ENCODE data around the gene RPS6KA2.
"Not testable (repeated sequence)": the region's sequence is repeated elsewhere in the genome, so short reads cannot be mapped to it uniquely, and the experiment has no call there.

RPS6KA2 gene

GRCh38 chr6:166388290-166389004 lies 238.6 kb downstream of the RPS6KA2 start:
- Mint-ChIP-seq H3K27me3 (no peaks in the 10 kb centered on the region), H3K36me3 (no peaks in the 10 kb centered on the region), H3K4me1 (peaks cover 9% of the 10 kb centered on the region), H3K4me3 (no peak overlapping the region), H3K27ac (no peak overlapping the region), H3K9me3 (no peaks in the 10 kb centered on the region)

DNA sequence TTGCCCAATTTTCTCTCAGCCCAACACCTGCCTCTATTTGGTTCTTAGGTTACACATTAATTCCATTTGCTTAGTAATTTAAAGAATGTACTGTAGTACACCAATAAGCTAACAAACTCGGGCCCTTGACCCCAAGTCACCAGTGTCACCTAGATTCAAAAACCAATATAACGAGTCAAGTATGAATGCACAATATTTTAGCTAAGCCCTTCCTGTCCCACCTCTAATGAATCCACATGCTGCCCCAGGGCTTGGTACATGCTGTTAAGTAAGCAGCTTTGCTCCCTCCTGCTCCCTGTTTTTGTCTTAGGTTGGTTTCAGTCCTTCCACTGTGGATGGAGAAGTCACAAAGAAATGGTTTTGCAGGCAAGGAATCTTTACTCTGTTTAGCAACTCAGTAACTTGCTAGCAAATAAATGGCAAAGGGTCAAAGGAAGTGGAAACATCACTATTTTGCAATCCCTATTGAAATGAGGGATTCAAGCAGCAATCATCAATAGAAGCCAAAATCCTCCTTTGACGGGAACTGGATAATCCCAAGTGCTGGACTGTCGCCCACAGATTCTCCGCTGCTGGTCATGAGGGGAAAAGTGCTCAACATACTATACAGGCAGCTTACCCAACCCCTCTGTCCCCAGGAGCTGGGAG lies 239.3 kb downstream of the RPS6KA2 start:
- Mint-ChIP-seq H3K9me3 (no peaks in the 10 kb centered on the region), H3K27ac (no peak overlapping the region), H3K4me1 (peaks cover 10% of the 10 kb centered on the region), H3K36me3 (no peaks in the 10 kb centered on the region), H3K4me3 (no peak overlapping the region), H3K27me3 (no peaks in the 10 kb centered on the region)

DNA sequence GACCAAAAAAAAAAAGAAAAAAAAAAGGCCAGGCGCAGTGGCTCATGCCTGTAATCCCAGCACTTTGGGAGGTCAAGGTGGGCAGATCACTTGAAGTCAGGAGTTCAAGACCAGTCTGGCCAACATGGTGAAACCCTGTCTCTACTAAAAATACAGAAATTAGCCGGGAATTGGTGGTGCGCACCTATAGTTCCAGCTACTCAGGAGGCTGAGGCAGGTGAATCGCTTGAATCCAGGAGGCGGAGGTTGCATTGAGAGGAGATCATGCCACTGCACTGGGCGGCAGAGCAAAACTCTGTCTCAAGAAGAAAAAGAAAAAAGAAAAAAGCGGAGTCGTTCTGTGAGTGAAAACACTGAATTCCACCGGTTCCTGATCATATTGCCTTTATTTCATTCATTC lies 240.0 kb downstream of the RPS6KA2 start:
- H3K4me1 Mint-ChIP-seq, H3K4me3 Mint-ChIP-seq, H3K9me3 Mint-ChIP-seq, H3K27me3 Mint-ChIP-seq, H3K36me3 Mint-ChIP-seq, H3K27ac Mint-ChIP-seq: not testable (repeated sequence)

DNA sequence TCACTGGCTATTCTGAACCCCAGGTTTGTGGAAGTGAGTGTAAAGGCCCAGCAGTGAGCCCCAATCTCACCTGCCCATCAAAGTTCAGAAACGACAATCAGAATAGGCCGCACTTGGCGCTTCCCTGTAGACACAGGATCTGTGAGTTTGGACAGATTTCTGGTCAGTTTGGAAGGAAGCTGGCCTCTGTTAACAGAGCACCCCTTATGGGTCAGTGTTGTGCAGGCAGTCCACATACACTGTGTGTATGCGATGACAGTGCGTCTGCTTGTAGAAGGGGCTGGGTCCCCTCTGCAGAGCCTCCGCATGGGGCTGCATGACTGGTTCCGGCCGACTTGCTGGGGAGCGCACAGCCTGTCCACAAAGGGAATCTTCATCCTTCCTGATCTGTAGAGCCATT lies 240.9 kb downstream of the RPS6KA2 start:
- H3K4me3 Mint-ChIP-seq, result no peak overlapping the region

GRCh38 chr6:166383802-166384363 lies 243.2 kb downstream of the RPS6KA2 start:
- peak overlapping the region; percentile 68 for H3K27ac Mint-ChIP-seq

More for the DNA sequence above, 240.9 kb downstream of the RPS6KA2 start:
- H3K27ac Mint-ChIP-seq, result no peak overlapping the region
- no peaks in the 10 kb centered on the region for H3K9me3 Mint-ChIP-seq
- no peaks in the 10 kb centered on the region for H3K27me3 Mint-ChIP-seq
- H3K4me1 Mint-ChIP-seq, result peaks cover 15% of the 10 kb centered on the region
- no peaks in the 10 kb centered on the region for H3K36me3 Mint-ChIP-seq

GRCh38 chr6:166382933-166383801 lies 243.9 kb downstream of the RPS6KA2 start, which contains the start of gene MPC1:
Gene MPC1, minus strand, starts transcription at chr6:166382940. Its CDS starts 64 bp downstream, at chr6:166382876.
- Mint-ChIP-seq H3K27ac (peak within 1 kb of the TSS; percentile 68), H3K4me3 (peak within 1 kb of the TSS; percentile 93), H3K27me3 (no peaks in the 10 kb centered on the region)

More at GRCh38 chr6:166383802-166384363, 243.2 kb downstream of the RPS6KA2 start:
- not testable (repeated sequence) for H3K36me3 Mint-ChIP-seq, H3K9me3 Mint-ChIP-seq, H3K27me3 Mint-ChIP-seq
- H3K4me3 Mint-ChIP-seq, result peak overlapping the region; percentile 88
- peaks cover 17% of the 10 kb centered on the region for H3K4me1 Mint-ChIP-seq

DNA sequence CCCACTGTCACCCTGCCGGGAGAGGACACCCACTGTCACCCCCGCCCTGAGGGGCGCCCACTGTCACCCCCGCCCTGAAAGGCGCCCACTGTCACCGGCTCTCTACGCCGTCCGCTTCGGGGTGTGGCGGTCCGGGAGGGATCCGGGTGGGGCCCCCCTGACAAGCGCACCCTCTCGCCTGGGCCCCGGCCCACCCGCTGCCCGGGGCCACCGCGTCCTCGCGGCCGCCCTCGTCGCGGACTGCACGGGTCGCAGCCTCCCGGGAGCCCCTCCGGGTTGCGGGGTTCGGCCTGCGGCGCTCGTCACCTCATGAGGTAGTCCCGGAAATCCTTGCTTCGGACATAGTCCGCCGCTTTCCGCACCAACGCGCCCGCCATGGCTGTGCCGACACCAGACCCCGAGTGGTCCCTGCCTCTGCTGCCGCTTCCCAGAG lies 244.5 kb downstream of the RPS6KA2 start:
- Mint-ChIP-seq H3K27me3 (no peaks in the 10 kb centered on the region), H3K36me3 (no peaks in the 10 kb centered on the region), H3K27ac (no peak overlapping the region), H3K4me1 (peaks cover 17% of the 10 kb centered on the region), H3K4me3 (peak overlapping the region; percentile 93), H3K9me3 (no peaks in the 10 kb centered on the region)

More at GRCh38 chr6:166382933-166383801, 243.9 kb downstream of the RPS6KA2 start, which contains the start of gene MPC1:
- Mint-ChIP-seq H3K9me3 (no peaks in the 10 kb centered on the region), H3K36me3 (no peaks in the 10 kb centered on the region), H3K4me1 (peaks cover 17% of the 10 kb centered on the region)

- Mint-ChIP-seq H3K9me3 (no peaks in the 10 kb centered on the region), H3K27me3 (no peaks in the 10 kb centered on the region), H3K4me1 (peaks cover 17% of the 10 kb centered on the region), H3K27ac (peak overlapping the region; percentile 21), H3K4me3 (peak overlapping the region; percentile 93), H3K36me3 (no peaks in the 10 kb centered on the region)
Measured at GRCh38 chr6:166381733-166382499, 245.1 kb downstream of the RPS6KA2 start.

- H3K27me3 Mint-ChIP-seq, result no peaks in the 10 kb centered on the region
- no peaks in the 10 kb centered on the region for H3K9me3 Mint-ChIP-seq
- no peaks in the 10 kb centered on the region for H3K36me3 Mint-ChIP-seq
- peaks cover 17% of the 10 kb centered on the region for H3K4me1 Mint-ChIP-seq
- H3K27ac Mint-ChIP-seq, result peak overlapping the region; percentile 21
- peak overlapping the region; percentile 93 for H3K4me3 Mint-ChIP-seq
Measured at GRCh38 chr6:166381381-166381732, 245.7 kb downstream of the RPS6KA2 start.

GRCh38 chr6:166379800-166380199 lies 247.3 kb downstream of the RPS6KA2 start:
- H3K4me1 Mint-ChIP-seq, result peaks cover 17% of the 10 kb centered on the region
- no peak overlapping the region for H3K27ac Mint-ChIP-seq

DNA sequence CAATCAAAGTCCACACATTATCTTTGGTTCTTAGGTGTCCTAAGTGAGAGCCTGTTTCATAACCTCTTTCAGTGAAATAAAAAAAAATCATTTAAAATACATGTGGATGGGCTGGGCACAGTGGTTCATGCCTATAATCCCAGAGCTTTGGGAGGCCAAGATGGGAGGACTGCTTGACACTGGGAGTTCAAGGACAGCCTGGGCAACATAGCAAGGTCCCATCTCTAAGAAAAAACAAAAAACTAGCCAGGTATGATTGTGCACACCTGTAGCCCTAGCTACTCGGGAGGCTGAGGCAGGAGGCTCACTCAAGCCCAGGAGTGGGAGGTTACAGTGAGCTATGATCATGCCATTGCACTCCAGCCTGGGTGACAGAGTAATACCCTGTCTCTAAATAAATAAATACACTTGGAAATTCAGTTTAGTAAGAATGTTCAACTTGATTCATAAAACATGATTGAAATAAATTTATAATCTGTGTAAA lies 247.9 kb downstream of the RPS6KA2 start:
- H3K9me3 Mint-ChIP-seq, result no peaks in the 10 kb centered on the region
- H3K27me3 Mint-ChIP-seq, result no peaks in the 10 kb centered on the region
- H3K4me3 Mint-ChIP-seq, result no peak overlapping the region
- peaks cover 2% of the 10 kb centered on the region for H3K36me3 Mint-ChIP-seq
- peaks cover 13% of the 10 kb centered on the region for H3K4me1 Mint-ChIP-seq
- H3K27ac Mint-ChIP-seq, result no peak overlapping the region

More at GRCh38 chr6:166379800-166380199, 247.3 kb downstream of the RPS6KA2 start:
- H3K27me3 Mint-ChIP-seq, result no peaks in the 10 kb centered on the region
- H3K9me3 Mint-ChIP-seq, result no peaks in the 10 kb centered on the region
- no peak overlapping the region for H3K4me3 Mint-ChIP-seq
- H3K36me3 Mint-ChIP-seq, result no peaks in the 10 kb centered on the region

GRCh38 chr6:166377721-166378120 lies 249.3 kb downstream of the RPS6KA2 start:
- H3K9me3 Mint-ChIP-seq, result no peaks in the 10 kb centered on the region
- H3K27me3 Mint-ChIP-seq, result no peaks in the 10 kb centered on the region
- H3K27ac Mint-ChIP-seq, result no peak overlapping the region
- no peak overlapping the region for H3K4me3 Mint-ChIP-seq
- peaks cover 7% of the 10 kb centered on the region for H3K4me1 Mint-ChIP-seq
- H3K36me3 Mint-ChIP-seq, result peaks cover 2% of the 10 kb centered on the region

GRCh38 chr6:166375013-166375412 lies 252.0 kb downstream of the RPS6KA2 start:
- Mint-ChIP-seq H3K27ac (no peak overlapping the region), H3K27me3 (no peaks in the 10 kb centered on the region)

GRCh38 chr6:166370489-166370888 lies 256.6 kb downstream of the RPS6KA2 start:
- no peak overlapping the region for H3K27ac Mint-ChIP-seq

More at GRCh38 chr6:166375013-166375412, 252.0 kb downstream of the RPS6KA2 start:
- Mint-ChIP-seq H3K4me1 (peaks cover under 1% of the 10 kb centered on the region), H3K9me3 (no peaks in the 10 kb centered on the region), H3K36me3 (peaks cover 2% of the 10 kb centered on the region), H3K4me3 (no peak overlapping the region)

More at GRCh38 chr6:166370489-166370888, 256.6 kb downstream of the RPS6KA2 start:
- Mint-ChIP-seq H3K4me1 (peaks cover 4% of the 10 kb centered on the region), H3K4me3 (no peak overlapping the region), H3K9me3 (no peaks in the 10 kb centered on the region), H3K36me3 (peaks cover 11% of the 10 kb centered on the region), H3K27me3 (no peaks in the 10 kb centered on the region)
